Epithelial cell of umbilical artery (primary cell): ENCODE data around the gene HEXIM1. TPM values are rescaled to one million over a fixed set of nuclear protein-coding genes. Genes with fewer than 3 reads are reported as not detected.

Experiments
- total RNA-seq: library from RNA; depleted of rRNA; stranded (reverse); fragments of >200 nt; gene quantifications from 2 replicates; pipeline ENCODE4 v1.2.3, GENCODE V29; 2014

Gene HEXIM1, protein sequence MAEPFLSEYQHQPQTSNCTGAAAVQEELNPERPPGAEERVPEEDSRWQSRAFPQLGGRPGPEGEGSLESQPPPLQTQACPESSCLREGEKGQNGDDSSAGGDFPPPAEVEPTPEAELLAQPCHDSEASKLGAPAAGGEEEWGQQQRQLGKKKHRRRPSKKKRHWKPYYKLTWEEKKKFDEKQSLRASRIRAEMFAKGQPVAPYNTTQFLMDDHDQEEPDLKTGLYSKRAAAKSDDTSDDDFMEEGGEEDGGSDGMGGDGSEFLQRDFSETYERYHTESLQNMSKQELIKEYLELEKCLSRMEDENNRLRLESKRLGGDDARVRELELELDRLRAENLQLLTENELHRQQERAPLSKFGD
- 7.1 and 7.8 TPM in 2 replicates for total RNA-seq

DNA sequence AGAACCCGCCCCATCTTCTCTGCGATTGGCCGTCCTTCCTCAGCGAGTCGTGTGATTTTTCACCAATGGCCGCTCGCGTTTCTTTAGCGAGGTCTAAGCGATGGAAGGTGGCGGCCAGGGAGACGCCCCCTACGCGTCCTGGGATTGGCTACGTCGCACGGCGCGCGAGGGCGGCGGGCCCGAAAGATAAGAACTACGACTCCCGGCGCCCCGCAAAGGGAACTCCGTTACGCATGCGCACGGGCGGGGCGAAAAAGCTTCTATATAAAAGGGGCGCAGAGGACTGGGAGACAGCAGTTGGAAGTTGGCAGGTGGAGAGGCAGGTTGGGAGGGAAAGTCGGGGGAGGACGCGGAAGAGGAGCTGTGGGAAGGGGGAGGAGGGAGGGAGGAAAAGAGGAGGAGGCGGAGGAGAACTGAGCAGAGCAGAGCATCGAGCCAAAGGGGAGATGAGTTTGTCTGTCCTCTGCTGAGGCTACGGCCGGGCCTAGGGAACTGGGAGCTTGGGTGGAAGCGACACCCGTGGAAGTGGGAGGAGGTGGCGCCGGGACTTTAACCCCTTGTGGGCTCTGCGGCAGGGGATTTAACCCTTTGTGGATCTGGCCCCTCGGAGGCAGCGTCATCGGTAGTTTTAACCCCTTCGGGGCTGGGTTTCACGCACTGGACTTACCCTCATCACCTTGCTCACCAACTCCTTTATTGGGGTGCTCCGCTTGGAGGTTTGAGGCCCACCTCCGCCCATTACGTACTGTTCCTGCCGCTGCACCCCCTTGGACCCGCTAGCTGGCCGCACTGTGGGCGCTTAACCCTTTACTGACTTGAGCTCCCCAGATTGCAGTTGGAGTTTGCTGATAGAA is at the start of gene HEXIM1:
TSS of gene HEXIM1 (plus strand) at position 293 of the 854 bp plus-strand sequence. CDS start 716 bp downstream, outside the sequence.

DNA sequence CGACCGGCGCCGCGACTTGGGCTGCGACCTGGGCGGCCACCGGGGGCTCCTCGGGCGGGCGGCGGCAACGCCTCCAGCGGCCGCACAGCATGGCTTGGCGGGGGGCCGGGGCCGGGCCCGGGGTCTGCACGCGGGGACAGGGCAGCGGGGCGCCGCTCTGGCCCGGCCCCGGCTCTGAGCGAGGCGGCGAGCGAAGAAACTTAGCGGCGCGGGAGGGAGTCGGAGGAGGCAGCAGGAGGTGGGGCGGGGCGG is 16.0 kb upstream of the HEXIM1 start, which contains the start of gene PLCD3:
TSS of gene PLCD3 (minus strand) at position 196 of the 252 bp plus-strand sequence. CDS start at position 91, 105 bp downstream.

DNA sequence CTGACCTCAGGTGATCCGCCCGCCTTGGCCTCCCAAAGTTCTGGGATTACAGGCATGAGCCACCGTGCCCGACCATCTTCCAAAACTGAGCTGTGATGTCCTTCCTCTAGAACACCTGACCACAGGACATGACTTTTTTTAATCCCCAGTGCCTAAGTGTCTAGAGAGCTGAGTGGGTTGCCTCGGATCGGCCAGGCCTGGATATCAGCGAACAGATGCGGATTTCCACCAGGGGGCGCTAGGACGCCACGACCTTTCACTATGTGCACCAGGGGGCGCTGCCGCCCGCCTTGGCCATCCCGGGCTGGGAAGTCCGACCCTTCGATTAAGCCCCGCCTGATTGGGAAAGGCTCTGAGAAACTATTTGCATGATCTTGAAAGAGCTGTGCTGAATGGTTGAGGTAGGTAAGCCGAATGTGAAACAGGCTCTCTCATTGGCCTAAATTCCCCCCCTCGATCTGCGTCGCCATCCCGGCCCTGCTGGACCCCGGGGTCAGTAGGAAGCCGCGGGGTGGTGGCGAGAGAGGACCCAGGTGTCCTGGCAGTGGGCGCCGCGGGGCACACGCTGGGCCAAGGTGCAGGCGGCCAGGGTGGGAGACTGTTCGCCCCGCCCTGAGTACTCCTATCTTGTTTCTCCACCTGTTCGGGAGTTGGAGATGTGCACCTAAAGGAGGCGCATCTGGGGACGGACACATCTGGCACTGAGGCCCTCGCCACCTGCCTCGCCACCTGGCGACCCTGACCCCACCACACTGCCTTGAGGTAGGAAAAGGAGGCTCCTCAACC is 12.9 kb upstream of the HEXIM1 start, which contains the start of gene ACBD4:
TSS of gene ACBD4 (plus strand) at position 496 of the 786 bp plus-strand sequence. CDS start 458 bp downstream, outside the sequence.

DNA sequence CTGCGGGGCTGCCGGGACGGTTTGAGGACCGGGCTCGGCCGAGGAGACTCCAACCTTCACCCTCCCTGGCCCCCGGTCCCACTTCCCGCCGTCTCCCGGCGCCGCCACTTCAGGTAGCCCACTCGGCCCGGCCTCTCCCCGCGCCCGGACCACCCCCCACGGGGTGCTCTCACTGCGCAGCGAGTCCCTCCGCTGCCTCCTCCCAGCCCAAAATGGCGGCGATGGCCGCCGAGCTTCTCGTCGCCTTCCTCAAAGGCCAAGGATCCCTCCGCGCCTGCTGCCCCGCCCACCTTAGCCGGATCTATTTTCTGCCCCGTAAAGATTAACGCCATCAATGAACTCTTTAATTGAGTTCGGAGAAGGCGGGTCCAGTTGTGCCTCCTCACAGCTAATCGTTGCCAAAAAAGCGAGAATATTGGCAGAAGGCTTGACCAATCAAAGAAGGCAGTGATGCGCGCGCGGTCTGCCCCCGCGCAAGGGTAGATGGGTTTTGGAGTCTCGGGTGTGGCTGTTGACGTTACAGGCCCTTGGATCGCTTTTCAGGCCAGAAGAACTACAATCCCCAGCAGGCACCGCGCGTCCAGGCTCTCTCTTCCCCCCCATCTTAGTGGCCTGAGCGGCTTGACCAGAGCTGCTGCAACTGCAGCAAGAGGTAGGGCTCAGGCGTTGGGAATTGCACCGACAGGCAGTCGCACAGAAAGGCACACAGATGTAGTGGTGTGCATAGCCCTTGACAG is 13.2 kb downstream of the HEXIM1 start, which contains the start of gene HEXIM2:
TSS of gene HEXIM2 (plus strand) at position 588 of the 737 bp plus-strand sequence. CDS start 919 bp downstream, outside the sequence.

Other genes with a start within 250 kb of the HEXIM1 start
- gene EFTUD2, start 249.0 kb upstream of the HEXIM1 start, total RNA-seq = 145 and 250 TPM in 2 replicates
- gene GFAP, start 233.0 kb upstream of the HEXIM1 start, total RNA-seq = 0.65 and 1.5 TPM in 2 replicates
- 4.2 and 4.3 TPM in 2 replicates for gene KIF18B, start 200.7 kb upstream of the HEXIM1 start, total RNA-seq
- under 0.01 TPM in 1 of 2 replicates, not detected in the other for gene C1QL1, start 180.2 kb upstream of the HEXIM1 start, total RNA-seq
- gene DCAKD, start 96.8 kb upstream of the HEXIM1 start, total RNA-seq = 29.8 and 30.9 TPM in 2 replicates
- gene NMT1, start 87.2 kb upstream of the HEXIM1 start, total RNA-seq = 86.0 and 87.1 TPM in 2 replicates
- 4.2 and 4.4 TPM in 2 replicates for gene PLCD3, start 16.0 kb upstream of the HEXIM1 start, total RNA-seq
- 2.6 and 5.2 TPM in 2 replicates for gene ACBD4, start 12.8 kb upstream of the HEXIM1 start, total RNA-seq
- 4.5 and 5.6 TPM in 2 replicates for gene HEXIM2, start 13.4 kb downstream of the HEXIM1 start, total RNA-seq
- 0.32 and 0.61 TPM in 2 replicates for gene FMNL1, start 73.4 kb downstream of the HEXIM1 start, total RNA-seq
- not detected in 2 replicates for gene SPATA32, start 113.6 kb downstream of the HEXIM1 start, total RNA-seq
- 1.3 and 2.6 TPM in 2 replicates for gene MAP3K14, start 168.5 kb downstream of the HEXIM1 start, total RNA-seq